ENCODE measurements around the gene B3GALNT2. TPM values are rescaled to one million over a fixed set of nuclear protein-coding genes. Genes with fewer than 3 reads are reported as not detected.

The B3GALNT2 gene
- total RNA-seq, 1 experiment from 2014 or later = 35.5 TPM

DNA sequence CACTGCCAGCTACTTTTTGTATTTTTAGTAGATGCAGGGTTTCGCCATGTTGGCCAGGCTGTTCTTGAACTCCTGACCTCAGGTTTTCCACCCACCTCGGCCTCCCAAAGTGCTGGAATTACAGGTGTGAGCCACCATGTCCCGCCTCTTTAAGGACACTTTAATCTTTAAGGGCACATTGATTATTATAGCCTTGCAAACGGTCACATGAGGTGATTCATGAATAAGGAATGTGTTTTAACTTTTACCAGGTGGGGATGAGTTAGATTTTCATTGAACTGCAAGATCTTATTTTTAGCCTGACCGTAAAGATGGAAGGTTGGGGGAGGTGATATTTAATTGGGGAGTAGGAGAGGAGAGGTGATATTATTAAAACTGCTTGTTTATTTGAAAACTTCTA is 75.1 kb downstream of the B3GALNT2 start:
- H3K27me3 Mint-ChIP-seq (ENCODE audit: insufficient read depth, unreplicated experiment) = no peaks in the 10 kb centered on the region
- BruUV-seq (replicated peaks) = no TSS peak
- intact Hi-C loops (cut with micrococcal nuclease; ENCODE audit: unreplicated experiment) = no loop called here
- DNase-seq = no peak
- H3K4me3 Mint-ChIP-seq (ENCODE audit: unreplicated experiment) = no peak overlapping the region
- H3K9me3 Mint-ChIP-seq (ENCODE audit: unreplicated experiment) = no peaks in the 10 kb centered on the region
- ChIA-PET POLR2A (no interaction called here), CTCF (interaction anchor here (1.0 kb wide), 1 partner anchor 14 kb away, joined by 3 read pairs; no protein-coding TSS in a partner anchor)
- Histone ChIP-seq H3K4me1 (no peaks in the 10 kb centered on the region), H3K27me3 (replicated peaks; ENCODE audit: control insufficient read depth, insufficient read depth, low read length) (no peaks in the 10 kb centered on the region), H3K9me3 (no peaks in the 10 kb centered on the region), H3K4me3 (ENCODE audit: low read depth, low read length) (no peak overlapping the region), H3K36me3 (ENCODE audit: control insufficient read depth, insufficient read depth, low read length) (no peaks in the 10 kb centered on the region)
- peaks cover 6% of the 10 kb centered on the region for H3K4me1 Mint-ChIP-seq (ENCODE audit: low read depth, unreplicated experiment)
- TF ChIP-seq CTCF (IDR thresholded peaks at IDR 0.05; ENCODE audit: insufficient read depth in 1 of 2, low read depth in 1 of 2, low read length in 1 of 2, severe bottlenecking in 1 of 2, unreplicated experiment in 1 of 2) = no peak
- peaks cover 15% of the 10 kb centered on the region for H3K36me3 Mint-ChIP-seq (ENCODE audit: insufficient read depth, unreplicated experiment)
- H3K27ac Mint-ChIP-seq (ENCODE audit: unreplicated experiment) = no peak overlapping the region

- no peaks in the 10 kb centered on the region for H3K4me1 ChIP-seq
- H3K9me3 Mint-ChIP-seq (ENCODE audit: unreplicated experiment) = no peaks in the 10 kb centered on the region
- H3K27me3 ChIP-seq (replicated peaks; ENCODE audit: control insufficient read depth, insufficient read depth, low read length) = no peaks in the 10 kb centered on the region
- no peaks in the 10 kb centered on the region for H3K9me3 ChIP-seq
- BruUV-seq (replicated peaks) = no TSS peak
- DNase-seq = no peak
- no peaks in the 10 kb centered on the region for H3K36me3 ChIP-seq (ENCODE audit: control insufficient read depth, insufficient read depth, low read length)
- H3K4me3 Mint-ChIP-seq (ENCODE audit: unreplicated experiment) = no peak overlapping the region
- H3K4me1 Mint-ChIP-seq (ENCODE audit: low read depth, unreplicated experiment) = peaks cover 6% of the 10 kb centered on the region
- no peak overlapping the region for H3K4me3 ChIP-seq (ENCODE audit: low read depth, low read length)
- no peak overlapping the region for H3K27ac Mint-ChIP-seq (ENCODE audit: unreplicated experiment)
- ChIA-PET POLR2A (no interaction called here), CTCF (no interaction called here)
- H3K27me3 Mint-ChIP-seq (ENCODE audit: insufficient read depth, unreplicated experiment) = no peaks in the 10 kb centered on the region
- H3K36me3 Mint-ChIP-seq (ENCODE audit: insufficient read depth, unreplicated experiment) = peaks cover 3% of the 10 kb centered on the region
- no peak for TF ChIP-seq CTCF (IDR thresholded peaks at IDR 0.05; ENCODE audit: insufficient read depth in 1 of 2, low read depth in 1 of 2, low read length in 1 of 2, severe bottlenecking in 1 of 2, unreplicated experiment in 1 of 2)
- intact Hi-C loops (cut with micrococcal nuclease; ENCODE audit: unreplicated experiment) = no loop called here
Measured at GRCh38 chr1:235427447-235427846, 76.8 kb downstream of the B3GALNT2 start.

- H3K4me3 Mint-ChIP-seq (ENCODE audit: unreplicated experiment) = no peak overlapping the region
- Histone ChIP-seq H3K36me3 (ENCODE audit: control insufficient read depth, insufficient read depth, low read length) (no peaks in the 10 kb centered on the region), H3K9me3 (no peaks in the 10 kb centered on the region), H3K27me3 (replicated peaks; ENCODE audit: control insufficient read depth, insufficient read depth, low read length) (no peaks in the 10 kb centered on the region), H3K4me1 (no peaks in the 10 kb centered on the region), H3K4me3 (ENCODE audit: low read depth, low read length) (no peak overlapping the region)
- ChIA-PET POLR2A (no interaction called here), CTCF (no interaction called here)
- no peaks in the 10 kb centered on the region for H3K27me3 Mint-ChIP-seq (ENCODE audit: insufficient read depth, unreplicated experiment)
- no peak for TF ChIP-seq CTCF (IDR thresholded peaks at IDR 0.05; ENCODE audit: insufficient read depth in 1 of 2, low read depth in 1 of 2, low read length in 1 of 2, severe bottlenecking in 1 of 2, unreplicated experiment in 1 of 2)
- H3K27ac Mint-ChIP-seq (ENCODE audit: unreplicated experiment) = no peak overlapping the region
- no peak for DNase-seq
- no TSS peak for BruUV-seq (replicated peaks)
- no peaks in the 10 kb centered on the region for H3K36me3 Mint-ChIP-seq (ENCODE audit: insufficient read depth, unreplicated experiment)
- intact Hi-C loops (cut with micrococcal nuclease; ENCODE audit: unreplicated experiment) = no loop called here
- no peaks in the 10 kb centered on the region for H3K9me3 Mint-ChIP-seq (ENCODE audit: unreplicated experiment)
- peaks cover 6% of the 10 kb centered on the region for H3K4me1 Mint-ChIP-seq (ENCODE audit: low read depth, unreplicated experiment)
Measured at GRCh38 chr1:235426680-235427079, 77.6 kb downstream of the B3GALNT2 start.

Data from Caco-2 (cell line).